H54 (cell line): ENCODE results near the gene CCR9.

ENCODE experiments used
- DNase-seq: peaks from one replicate; pipeline ENCODE4 v3.0.0; 2011; ENCODE audit warnings: low spot score, mixed read lengths; ENCODE audit not compliant: insufficient read length
- FAIRE-seq: peaks from 3 replicates; lab custom pipeline; 2011; peaks lifted over from hg19 to GRCh38; lab: Jason Lieb, UNC
- POLR2A ChIP-seq: IDR thresholded peaks from 2 replicates; pipeline ENCODE4 v1.6.1; 2011; ENCODE audit warnings: low read depth, mild to moderate bottlenecking, low read length

CCR9 gene

GRCh38 chr3:45940781-45941365, 54.5 kb downstream of the CCR9 start:
- DNase-seq, result no peak
- no peak for FAIRE-seq
- TF ChIP-seq POLR2A, result no peak

- no peak for DNase-seq
- FAIRE-seq, result no peak
- TF ChIP-seq POLR2A, result no peak
Measured at GRCh38 chr3:45942051-45942825, 55.9 kb downstream of the CCR9 start.

GRCh38 chr3:45943207-45943846, 57.0 kb downstream of the CCR9 start, which contains the start of gene CXCR6:
Gene CXCR6, plus strand, starts transcription at chr3:45943464. Its CDS starts 3,018 bp downstream, at chr3:45946482.
- DNase-seq (no peak), FAIRE-seq (no peak)
- TF ChIP-seq POLR2A, result no peak

- no peak for DNase-seq
- TF ChIP-seq POLR2A, result no peak
- no peak for FAIRE-seq
Measured at GRCh38 chr3:45944830-45945620, 58.7 kb downstream of the CCR9 start.

- DNase-seq, result no peak
- no peak for FAIRE-seq
- no peak for TF ChIP-seq POLR2A
Measured at GRCh38 chr3:45946307-45946706, 60.0 kb downstream of the CCR9 start.

- FAIRE-seq, result no peak
- TF ChIP-seq POLR2A, result no peak
- no peak for DNase-seq
Measured at GRCh38 chr3:45946875-45947274, 60.5 kb downstream of the CCR9 start.

- DNase-seq, result no peak
- TF ChIP-seq POLR2A, result no peak
- FAIRE-seq, result no peak
Measured at GRCh38 chr3:45947361-45947760, 61.0 kb downstream of the CCR9 start.

- DNase-seq, result no peak
- no peak for FAIRE-seq
- TF ChIP-seq POLR2A, result no peak
Measured at GRCh38 chr3:45948311-45948781, 62.0 kb downstream of the CCR9 start.

- DNase-seq, result no peak
- TF ChIP-seq POLR2A, result no peak
- FAIRE-seq, result no peak
Measured at GRCh38 chr3:45948881-45949280, 62.5 kb downstream of the CCR9 start.

GRCh38 chr3:45949432-45949831, 63.1 kb downstream of the CCR9 start:
- FAIRE-seq, result no peak
- DNase-seq, result no peak
- no peak for TF ChIP-seq POLR2A

- FAIRE-seq (no peak), DNase-seq (no peak)
- no peak for TF ChIP-seq POLR2A
Measured at GRCh38 chr3:45950131-45950530, 63.8 kb downstream of the CCR9 start.

GRCh38 chr3:45950686-45951600, 64.6 kb downstream of the CCR9 start:
- TF ChIP-seq POLR2A, result no peak
- DNase-seq (no peak), FAIRE-seq (no peak)

GRCh38 chr3:45951946-45952345, 65.6 kb downstream of the CCR9 start:
- DNase-seq (no peak), FAIRE-seq (no peak)

More at GRCh38 chr3:45951946-45952345, 65.6 kb downstream of the CCR9 start:
- no peak for TF ChIP-seq POLR2A
